Bronchial epithelial cell (primary cell): Measurements from ENCODE around the gene DGLUCY. TPM values are rescaled to one million over a fixed set of nuclear protein-coding genes. Genes with fewer than 3 reads are reported as not detected.

Experiments used
- DNase-seq: peaks from one replicate; pipeline ENCODE4 v3.0.0-alpha.2; 2010; ENCODE audit warnings: low read depth
- FAIRE-seq: peaks from 2 replicates; lab custom pipeline; 2011; peaks lifted over from hg19 to GRCh38; lab: Jason Lieb, UNC
- H3K27me3 ChIP-seq: 2 replicates; pipeline ENCODE4 v1.5.1; 2011; ENCODE audit warnings: low read length; ENCODE audit not compliant: control insufficient read depth, insufficient read depth
- H3K36me3 ChIP-seq: 2 replicates; pipeline ENCODE4 v1.5.1; 2011; ENCODE audit warnings: low read length; ENCODE audit not compliant: control insufficient read depth, insufficient read depth
- H3K4me3 ChIP-seq: 2 replicates; pipeline ENCODE4 v1.5.1; 2011; ENCODE audit warnings: mild to moderate bottlenecking, low read depth, low read length, control low read depth
- total RNA-seq: library from RNA; depleted of rRNA; stranded (reverse); fragments of >200 nt; gene quantifications from 2 replicates; pipeline ENCODE4 v1.2.1, GENCODE V29; 2014
- TF ChIP-seq, protein P1 (sequence below): IDR thresholded peaks from 2 replicates; pipeline ENCODE4 v1.5.1; 2011; ENCODE audit warnings: mild to moderate bottlenecking, moderate library complexity, low read length, control low read depth, inconsistent platforms; ENCODE audit not compliant: insufficient read depth, severe bottlenecking

Gene DGLUCY
- total RNA-seq, 1 donor from 2014 or later, result 8.4 TPM

DNA sequence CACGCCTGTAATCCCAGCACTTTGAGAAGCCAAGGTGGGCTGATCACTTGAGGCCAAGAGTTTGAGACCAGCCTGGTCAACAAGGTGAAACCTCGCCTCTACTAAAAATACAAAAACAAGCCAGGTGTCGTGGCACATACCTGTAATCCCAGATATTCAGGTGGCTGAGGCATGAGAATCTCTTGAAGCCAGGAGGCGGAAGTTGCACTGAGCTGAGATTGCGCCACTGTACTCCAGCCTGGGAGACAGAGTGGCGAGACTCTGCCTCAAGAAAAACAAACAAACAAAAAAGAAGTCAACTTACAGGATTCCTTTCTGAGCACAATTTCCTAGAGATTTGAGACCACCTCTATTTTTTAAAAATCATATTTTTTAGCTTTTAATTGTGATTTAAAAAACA lies 45.3 kb downstream of the DGLUCY start:
- Histone ChIP-seq H3K4me3 (no peak overlapping the region), H3K36me3 (peaks cover 7% of the 10 kb centered on the region), H3K27me3 (no peaks in the 10 kb centered on the region)
- TF ChIP-seq, protein P1, sequence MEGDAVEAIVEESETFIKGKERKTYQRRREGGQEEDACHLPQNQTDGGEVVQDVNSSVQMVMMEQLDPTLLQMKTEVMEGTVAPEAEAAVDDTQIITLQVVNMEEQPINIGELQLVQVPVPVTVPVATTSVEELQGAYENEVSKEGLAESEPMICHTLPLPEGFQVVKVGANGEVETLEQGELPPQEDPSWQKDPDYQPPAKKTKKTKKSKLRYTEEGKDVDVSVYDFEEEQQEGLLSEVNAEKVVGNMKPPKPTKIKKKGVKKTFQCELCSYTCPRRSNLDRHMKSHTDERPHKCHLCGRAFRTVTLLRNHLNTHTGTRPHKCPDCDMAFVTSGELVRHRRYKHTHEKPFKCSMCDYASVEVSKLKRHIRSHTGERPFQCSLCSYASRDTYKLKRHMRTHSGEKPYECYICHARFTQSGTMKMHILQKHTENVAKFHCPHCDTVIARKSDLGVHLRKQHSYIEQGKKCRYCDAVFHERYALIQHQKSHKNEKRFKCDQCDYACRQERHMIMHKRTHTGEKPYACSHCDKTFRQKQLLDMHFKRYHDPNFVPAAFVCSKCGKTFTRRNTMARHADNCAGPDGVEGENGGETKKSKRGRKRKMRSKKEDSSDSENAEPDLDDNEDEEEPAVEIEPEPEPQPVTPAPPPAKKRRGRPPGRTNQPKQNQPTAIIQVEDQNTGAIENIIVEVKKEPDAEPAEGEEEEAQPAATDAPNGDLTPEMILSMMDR, result no peak
- DNase-seq (no peak), FAIRE-seq (no peak)

DNA sequence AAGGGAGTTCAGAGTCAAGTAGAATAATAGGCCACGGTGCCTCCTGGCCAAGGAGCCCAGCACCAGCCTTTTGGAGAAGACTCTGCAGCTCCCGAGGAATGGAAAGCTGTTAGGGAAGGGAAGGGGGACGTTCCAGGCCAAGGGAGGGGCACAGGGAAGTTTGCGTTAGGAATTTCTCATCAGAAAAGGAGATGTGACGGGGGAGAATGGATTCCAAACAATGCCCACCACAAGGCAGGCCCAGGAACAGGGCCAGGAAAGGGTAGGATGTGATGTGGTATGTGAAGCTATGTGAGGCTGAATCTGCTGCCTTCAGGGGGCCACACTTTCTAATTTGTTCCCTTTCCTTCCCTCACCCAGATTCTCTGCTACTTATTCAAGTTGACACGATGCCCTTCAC lies 46.0 kb downstream of the DGLUCY start:
- DNase-seq (no peak), FAIRE-seq (no peak)
- H3K4me3 ChIP-seq, result no peak overlapping the region
- peaks cover 7% of the 10 kb centered on the region for H3K36me3 ChIP-seq
- H3K27me3 ChIP-seq, result no peaks in the 10 kb centered on the region
- TF ChIP-seq, protein P1, result no peak

DNA sequence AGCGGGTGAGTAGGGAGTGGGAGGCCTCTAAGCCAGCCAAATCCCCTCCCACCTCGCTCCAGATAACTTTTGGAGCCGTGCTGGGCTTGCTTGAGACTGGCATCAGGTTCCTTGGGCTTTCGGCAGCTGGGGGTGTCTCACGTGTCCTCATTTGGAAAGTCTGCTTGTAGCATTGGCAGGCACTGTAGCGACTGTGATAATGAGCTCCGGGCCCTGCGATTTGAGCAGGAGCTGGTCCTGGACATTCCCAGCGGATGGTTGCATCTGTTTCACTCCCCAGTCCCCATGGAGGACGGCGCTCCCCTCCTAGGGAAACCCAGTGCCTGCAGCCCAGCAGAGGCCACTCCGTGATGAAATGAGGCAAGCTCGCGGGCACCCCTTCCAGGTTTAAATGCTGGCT lies 49.4 kb downstream of the DGLUCY start:
- FAIRE-seq (no peak), DNase-seq (no peak)
- TF ChIP-seq, protein P1, result no peak
- no peaks in the 10 kb centered on the region for H3K27me3 ChIP-seq
- no peak overlapping the region for H3K4me3 ChIP-seq
- peaks cover 7% of the 10 kb centered on the region for H3K36me3 ChIP-seq

DNA sequence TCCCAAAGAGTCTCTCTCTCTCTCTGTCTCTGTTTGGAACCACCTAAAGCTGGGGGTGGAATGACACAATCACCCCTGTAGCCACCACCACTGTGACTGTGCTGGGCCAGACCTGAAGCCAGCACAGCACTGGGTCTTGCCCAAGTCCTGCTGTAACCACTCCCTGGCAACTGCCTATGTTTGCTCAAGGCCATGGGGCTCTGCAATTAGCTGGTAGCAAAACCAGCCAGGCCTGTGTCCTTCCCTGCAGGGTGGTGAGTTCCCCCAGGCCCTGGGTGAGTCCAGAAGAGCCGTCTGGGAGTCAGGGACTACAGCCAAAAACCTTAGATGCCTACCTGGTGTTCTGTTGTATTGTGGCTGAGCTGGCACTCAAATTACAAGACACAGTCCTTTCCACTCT lies 50.8 kb downstream of the DGLUCY start:
- TF ChIP-seq, protein P1, result no peak
- no peaks in the 10 kb centered on the region for H3K27me3 ChIP-seq
- no peak overlapping the region for H3K4me3 ChIP-seq
- H3K36me3 ChIP-seq, result peaks cover 7% of the 10 kb centered on the region
- DNase-seq (peak; percentile 59), FAIRE-seq (no peak)

DNA sequence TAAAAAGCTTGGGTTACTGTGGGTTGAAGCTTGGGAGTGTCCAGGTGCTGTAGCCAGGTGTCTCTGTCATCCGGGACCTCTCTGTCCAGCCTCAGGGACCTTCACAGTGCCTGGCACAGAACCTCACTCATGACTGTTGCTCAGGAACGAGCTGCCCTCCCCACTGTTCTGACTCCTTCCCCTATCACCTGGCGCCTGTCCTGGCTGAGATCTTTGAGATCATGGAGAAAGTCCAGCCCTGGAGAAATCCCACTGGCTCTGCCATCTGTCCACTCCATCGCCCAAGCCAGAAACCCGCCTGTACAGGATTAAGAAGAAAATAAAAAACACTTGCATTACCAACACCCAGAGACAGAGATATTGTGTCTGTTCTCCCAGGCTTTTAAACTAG lies 53.5 kb downstream of the DGLUCY start:
- H3K27me3 ChIP-seq, result no peaks in the 10 kb centered on the region
- FAIRE-seq (no peak), DNase-seq (no peak)
- H3K36me3 ChIP-seq, result peaks cover 4% of the 10 kb centered on the region
- TF ChIP-seq, protein P1, result no peak
- H3K4me3 ChIP-seq, result no peak overlapping the region

DNA sequence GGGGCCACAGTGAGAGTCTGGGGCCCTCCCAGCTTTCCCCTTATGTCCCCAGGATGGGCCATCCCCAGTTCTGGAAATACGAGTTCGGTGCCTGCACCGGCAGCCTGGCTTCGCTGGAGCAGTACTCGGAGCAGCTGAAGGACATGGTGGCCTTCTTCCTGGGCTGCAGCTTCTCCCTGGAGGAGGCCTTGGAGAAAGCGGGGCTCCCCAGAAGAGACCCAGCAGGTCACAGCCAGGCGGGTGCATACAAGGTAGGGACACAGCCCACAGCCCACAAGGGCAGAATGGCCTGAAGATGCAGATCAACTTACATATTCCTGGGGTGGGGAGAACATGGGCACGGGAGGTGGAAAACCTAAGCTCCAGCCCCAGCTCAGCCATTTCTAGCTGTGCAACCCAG lies 56.1 kb downstream of the DGLUCY start:
- TF ChIP-seq, protein P1, result no peak
- H3K36me3 ChIP-seq, result peaks cover 4% of the 10 kb centered on the region
- no peak overlapping the region for H3K4me3 ChIP-seq
- H3K27me3 ChIP-seq, result no peaks in the 10 kb centered on the region
- FAIRE-seq (no peak), DNase-seq (no peak)
